Gastrocnemius medialis (tissue), 4 donors: Measurements from ENCODE around the gene CCM2.

ENCODE experiments used
- CTCF ChIP-seq, 5 experiments: fragments of 450-650 bp in 3 of 5; fragments of 200-600 bp in 2 of 5; sonication (generic) in 2 of 5; IDR thresholded peaks in 4 of 5; conservative IDR thresholded peaks in 1 of 5; 1 replicate in 4 of 5; 2 replicates in 1 of 5; pipeline ENCODE4 v1.5.1; 2016 to 2019; ENCODE audit warnings: antibody characterized with exemption in 5 of 5, mild to moderate bottlenecking in 3 of 5, moderate library complexity in 3 of 5
- POLR2A ChIP-seq, 2 donors: fragments of 450-650 bp; IDR thresholded peaks; one replicate each; pipeline ENCODE4 v1.6.1; 2017; ENCODE audit warnings: antibody characterized with exemption in 2 of 2, mild to moderate bottlenecking in 2 of 2, moderate library complexity in 2 of 2

- TF ChIP-seq CTCF (IDR thresholded peaks at IDR 0.05 in 4 of 5, conservative IDR thresholded peaks at IDR 0.05 in 1 of 5) = no peak
- TF ChIP-seq POLR2A (IDR thresholded peaks at IDR 0.05) = no peak
Measured at GRCh38 chr7:45082831-45083331, 82.9 kb downstream of the CCM2 start.
